ENCODE measurements around the gene MORN4.

Gene MORN4

GRCh38 chr10:97607095-97607636 lies 26.1 kb downstream of the MORN4 start:
- ATAC-seq (ENCODE audit: low read depth) = no peak
- no peak for TF ChIP-seq CTCF (IDR thresholded peaks at IDR 0.05; ENCODE audit: poor library complexity, severe bottlenecking)
- no peaks in the 10 kb centered on the region for H3K36me3 ChIP-seq (ENCODE audit: low read depth)
- peaks cover 13% of the 10 kb centered on the region for H3K4me1 ChIP-seq (ENCODE audit: insufficient read depth, poor library complexity, severe bottlenecking)
- no peak overlapping the region for H3K4me3 ChIP-seq (ENCODE audit: severe bottlenecking)
- H3K27me3 ChIP-seq (ENCODE audit: insufficient read depth, poor library complexity, severe bottlenecking) = no peaks in the 10 kb centered on the region
- no peaks in the 10 kb centered on the region for H3K9me3 ChIP-seq (ENCODE audit: severe bottlenecking)
- no peak for DNase-seq (ENCODE audit: low spot score)
- no peak overlapping the region for H3K27ac ChIP-seq (ENCODE audit: poor library complexity, severe bottlenecking)

GRCh38 chr10:97601268-97602215 lies 31.8 kb downstream of the MORN4 start:
- Histone ChIP-seq H3K36me3 (ENCODE audit: low read depth) (no peaks in the 10 kb centered on the region), H3K27me3 (ENCODE audit: insufficient read depth, poor library complexity, severe bottlenecking) (no peaks in the 10 kb centered on the region), H3K9me3 (ENCODE audit: severe bottlenecking) (no peaks in the 10 kb centered on the region), H3K4me3 (ENCODE audit: severe bottlenecking) (no peak overlapping the region), H3K4me1 (ENCODE audit: insufficient read depth, poor library complexity, severe bottlenecking) (peaks cover 12% of the 10 kb centered on the region), H3K27ac (ENCODE audit: poor library complexity, severe bottlenecking) (no peak overlapping the region)
- ATAC-seq (ENCODE audit: low read depth) = no peak
- DNase-seq (ENCODE audit: low spot score) = no peak
- TF ChIP-seq CTCF (IDR thresholded peaks at IDR 0.05; ENCODE audit: poor library complexity, severe bottlenecking) = no peak

- Histone ChIP-seq H3K9me3 (ENCODE audit: severe bottlenecking) (no peaks in the 10 kb centered on the region), H3K4me3 (ENCODE audit: severe bottlenecking) (no peak overlapping the region), H3K27ac (ENCODE audit: poor library complexity, severe bottlenecking) (no peak overlapping the region), H3K36me3 (ENCODE audit: low read depth) (no peaks in the 10 kb centered on the region), H3K4me1 (ENCODE audit: insufficient read depth, poor library complexity, severe bottlenecking) (peaks cover 21% of the 10 kb centered on the region), H3K27me3 (ENCODE audit: insufficient read depth, poor library complexity, severe bottlenecking) (no peaks in the 10 kb centered on the region)
- DNase-seq (ENCODE audit: low spot score) (no peak), ATAC-seq (ENCODE audit: low read depth) (no peak)
- TF ChIP-seq CTCF (IDR thresholded peaks at IDR 0.05; ENCODE audit: poor library complexity, severe bottlenecking) = no peak
Measured at GRCh38 chr10:97600616-97601015, 32.7 kb downstream of the MORN4 start.

- ATAC-seq (ENCODE audit: low read depth) (no peak), DNase-seq (ENCODE audit: low spot score) (no peak)
- no peak for TF ChIP-seq CTCF (IDR thresholded peaks at IDR 0.05; ENCODE audit: poor library complexity, severe bottlenecking)
- H3K4me1 ChIP-seq (ENCODE audit: insufficient read depth, poor library complexity, severe bottlenecking) = peaks cover 22% of the 10 kb centered on the region
- no peaks in the 10 kb centered on the region for H3K9me3 ChIP-seq (ENCODE audit: severe bottlenecking)
- no peaks in the 10 kb centered on the region for H3K27me3 ChIP-seq (ENCODE audit: insufficient read depth, poor library complexity, severe bottlenecking)
- no peak overlapping the region for H3K27ac ChIP-seq (ENCODE audit: poor library complexity, severe bottlenecking)
- no peaks in the 10 kb centered on the region for H3K36me3 ChIP-seq (ENCODE audit: low read depth)
- H3K4me3 ChIP-seq (ENCODE audit: severe bottlenecking) = no peak overlapping the region
Measured at GRCh38 chr10:97599272-97599619, 34.1 kb downstream of the MORN4 start.

Measured in RWPE2 (cell line).